ENCODE measurements around the gene WWTR1.

Gene WWTR1

GRCh38 chr3:149589332-149589731 is 68.5 kb downstream of the WWTR1 start:
- no peak for DNase-seq

GRCh38 chr3:149588909-149589308 is 68.9 kb downstream of the WWTR1 start:
- DNase-seq = no peak

GRCh38 chr3:149587383-149587782 is 70.4 kb downstream of the WWTR1 start:
- DNase-seq = no peak

GRCh38 chr3:149586871-149587270 is 71.0 kb downstream of the WWTR1 start:
- DNase-seq = no peak

GRCh38 chr3:149585401-149585726 is 72.5 kb downstream of the WWTR1 start:
- no peak for DNase-seq

DNA sequence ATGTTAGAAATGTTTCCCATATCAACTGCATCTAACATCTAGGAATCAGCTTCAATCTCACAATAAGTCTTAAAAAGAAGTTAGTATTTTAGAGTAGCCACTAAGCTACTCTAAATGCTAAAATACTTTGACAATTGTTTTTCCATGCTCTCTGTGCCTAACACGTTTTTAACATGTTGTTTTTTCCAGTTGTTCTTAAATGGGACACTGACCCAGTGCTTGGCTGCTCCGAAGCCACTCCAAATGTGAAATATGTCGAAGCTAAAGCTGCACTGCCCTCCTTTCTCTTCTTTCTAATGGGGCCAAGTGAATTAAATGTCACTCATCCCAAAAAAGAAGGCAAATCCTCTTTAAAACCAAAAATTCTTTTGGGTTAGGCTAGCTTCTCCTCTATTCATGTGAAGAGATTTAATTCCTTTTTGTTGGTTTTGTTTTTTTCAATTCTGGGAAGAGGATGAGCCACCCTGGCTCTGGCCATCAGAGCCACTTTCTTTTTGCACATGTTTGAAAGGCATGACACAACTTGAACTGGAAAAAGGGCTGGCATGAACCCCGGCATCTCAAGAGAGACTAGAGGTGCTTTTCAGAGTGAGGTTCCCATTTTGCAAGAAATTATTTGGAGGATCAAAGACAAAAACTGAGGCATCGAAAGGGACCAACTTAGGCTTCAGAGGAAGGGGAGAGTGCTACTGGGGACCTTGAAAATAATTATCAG is 73.7 kb downstream of the WWTR1 start:
- no peak for DNase-seq

DNA sequence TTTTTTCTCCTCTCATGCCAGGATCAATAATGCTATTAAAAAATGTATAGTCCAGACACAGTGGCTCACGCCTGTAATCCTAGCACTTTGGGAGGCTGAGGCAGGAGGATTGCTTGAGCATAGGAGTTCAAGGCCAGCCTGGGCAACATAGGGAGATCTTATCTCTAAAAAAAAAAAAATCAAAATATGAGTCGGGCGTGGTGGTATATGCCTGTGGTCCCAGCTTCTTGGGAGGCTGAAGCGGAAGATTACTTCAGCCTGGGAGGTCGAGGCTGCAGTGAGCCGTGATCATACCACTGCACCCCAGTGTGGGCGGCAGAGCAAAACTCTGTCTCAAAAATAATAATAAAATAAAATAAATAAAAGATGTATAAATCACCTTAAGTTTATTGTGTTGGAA is 75.4 kb downstream of the WWTR1 start:
- no peak for DNase-seq

GRCh38 chr3:149581681-149582370 is 76.0 kb downstream of the WWTR1 start:
- DNase-seq = peak in 1 of 2 experiments; percentile 26

DNA sequence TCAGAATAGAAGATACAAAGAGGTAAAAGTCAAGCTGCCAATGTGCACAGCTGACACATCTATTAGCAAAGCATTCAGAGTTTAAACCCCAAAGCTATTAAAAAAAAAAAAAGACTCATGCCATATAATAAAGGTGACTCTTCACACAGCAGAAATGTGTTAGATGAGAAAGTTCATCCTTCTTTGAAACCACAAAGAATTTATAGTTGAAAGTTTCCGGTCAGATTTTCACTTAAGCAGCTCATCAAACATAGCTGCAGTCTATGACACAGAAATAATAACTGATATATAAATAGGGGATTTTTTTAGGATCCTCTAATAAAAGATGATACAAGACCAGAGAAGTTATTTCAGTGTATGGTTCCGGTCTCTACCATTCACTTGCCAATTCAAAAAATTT is 76.6 kb downstream of the WWTR1 start:
- DNase-seq = no peak

GRCh38 chr3:149579838-149580542 is 77.8 kb downstream of the WWTR1 start:
- DNase-seq = peak; percentile 31 to 38

DNA sequence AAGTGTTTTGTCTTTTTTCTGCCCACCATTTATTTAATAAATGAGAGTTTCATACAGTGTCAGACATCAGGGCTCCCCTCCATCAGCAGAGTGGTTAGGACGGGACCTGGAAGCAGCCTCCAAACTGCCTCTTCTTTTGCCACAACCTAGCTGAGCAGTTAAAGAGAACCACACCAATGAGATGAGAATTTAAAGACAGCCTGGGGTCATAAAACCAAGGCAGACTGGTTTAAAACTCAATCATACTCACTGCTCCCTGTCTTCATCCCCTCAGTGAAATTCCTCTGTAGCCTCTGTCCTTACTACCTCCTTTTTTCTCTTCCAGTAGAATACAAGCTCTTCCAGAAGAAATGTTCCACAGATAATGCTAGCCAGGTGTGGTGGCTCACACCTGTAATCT is 78.7 kb downstream of the WWTR1 start:
- no peak for DNase-seq

DNA sequence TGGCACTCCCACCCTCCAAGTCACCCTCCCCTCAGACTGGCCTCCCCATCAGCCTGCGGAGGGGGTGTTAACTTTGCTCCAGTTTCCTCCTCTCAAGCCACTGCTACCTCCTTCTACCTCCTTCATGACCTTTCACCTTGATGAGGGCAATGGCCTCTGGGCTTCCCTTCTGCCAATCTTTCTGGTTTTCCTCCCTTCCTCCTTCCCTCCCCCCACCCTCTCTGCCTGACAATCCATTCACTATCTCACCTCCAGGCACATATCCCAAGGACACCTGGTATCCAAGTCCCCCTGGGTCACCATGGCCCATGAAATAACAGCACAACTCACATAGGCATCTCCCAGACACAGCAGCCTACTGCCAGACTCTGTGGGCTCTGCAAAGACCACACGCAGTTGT is 80.0 kb downstream of the WWTR1 start:
- no peak for DNase-seq

DNA sequence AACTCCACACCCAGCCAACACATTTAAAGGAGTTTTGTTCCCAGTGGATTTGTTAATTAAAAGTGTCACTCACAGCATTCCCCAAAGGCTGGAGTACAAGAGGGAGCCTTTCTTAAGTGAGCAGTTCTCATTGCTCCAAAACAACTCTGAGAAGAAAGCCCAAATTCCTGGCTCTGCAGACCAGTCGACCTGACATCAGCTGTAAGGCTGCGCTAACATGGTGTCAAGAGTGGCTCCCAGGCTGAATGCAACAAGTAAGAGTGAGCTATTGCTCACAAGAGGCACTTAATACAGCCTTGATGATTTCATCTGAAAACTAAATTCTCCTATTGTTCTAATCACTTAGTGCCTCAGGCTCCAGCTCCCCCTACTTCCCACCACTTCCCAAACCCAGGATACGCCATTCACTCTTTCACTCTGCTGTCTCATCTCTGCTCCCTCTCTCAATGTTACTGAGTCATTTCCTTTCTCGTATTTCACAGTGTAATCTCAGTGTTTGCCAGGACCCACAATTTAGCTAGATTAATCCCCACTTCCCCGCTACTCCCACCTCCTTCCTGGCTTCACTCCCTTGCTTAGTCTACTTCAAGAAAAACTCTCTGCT is 81.8 kb downstream of the WWTR1 start:
- peak in 1 of 2 experiments; percentile 22 for DNase-seq

DNA sequence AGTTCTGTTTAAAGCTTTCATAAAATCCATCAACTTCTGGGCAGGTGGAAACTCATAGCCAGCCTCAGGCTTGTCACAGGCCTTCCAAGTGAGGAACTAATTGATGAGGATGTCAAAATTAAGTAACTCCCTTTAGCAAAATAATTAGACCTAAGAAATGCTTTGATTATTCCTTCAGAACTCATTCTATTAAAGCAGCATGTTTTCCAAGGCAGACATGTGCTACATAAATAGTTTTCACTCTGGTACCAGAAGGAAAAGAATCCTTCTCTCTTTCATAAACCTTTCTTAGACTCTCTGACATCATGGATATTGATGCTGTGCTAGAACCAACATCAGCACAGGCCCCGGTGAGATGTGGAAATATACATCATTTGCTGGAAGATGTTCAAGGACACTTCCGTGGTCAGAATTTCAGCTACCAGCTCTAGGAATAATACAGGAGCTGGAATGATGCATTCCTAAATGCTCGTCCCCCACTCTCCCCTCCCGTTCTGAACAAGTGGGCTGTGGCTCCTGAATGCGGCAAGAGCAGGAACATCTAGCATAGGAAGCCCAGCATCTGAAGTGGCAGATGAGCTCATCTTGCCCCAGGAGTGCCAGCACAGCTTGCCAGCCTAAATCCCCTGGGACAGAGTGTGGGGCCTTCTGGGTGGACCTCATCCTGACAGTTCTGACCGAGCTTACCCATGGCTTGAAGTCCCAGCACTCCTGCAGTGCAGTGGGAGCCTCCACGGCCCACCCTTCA is 82.4 kb downstream of the WWTR1 start:
- DNase-seq = no peak

DNA sequence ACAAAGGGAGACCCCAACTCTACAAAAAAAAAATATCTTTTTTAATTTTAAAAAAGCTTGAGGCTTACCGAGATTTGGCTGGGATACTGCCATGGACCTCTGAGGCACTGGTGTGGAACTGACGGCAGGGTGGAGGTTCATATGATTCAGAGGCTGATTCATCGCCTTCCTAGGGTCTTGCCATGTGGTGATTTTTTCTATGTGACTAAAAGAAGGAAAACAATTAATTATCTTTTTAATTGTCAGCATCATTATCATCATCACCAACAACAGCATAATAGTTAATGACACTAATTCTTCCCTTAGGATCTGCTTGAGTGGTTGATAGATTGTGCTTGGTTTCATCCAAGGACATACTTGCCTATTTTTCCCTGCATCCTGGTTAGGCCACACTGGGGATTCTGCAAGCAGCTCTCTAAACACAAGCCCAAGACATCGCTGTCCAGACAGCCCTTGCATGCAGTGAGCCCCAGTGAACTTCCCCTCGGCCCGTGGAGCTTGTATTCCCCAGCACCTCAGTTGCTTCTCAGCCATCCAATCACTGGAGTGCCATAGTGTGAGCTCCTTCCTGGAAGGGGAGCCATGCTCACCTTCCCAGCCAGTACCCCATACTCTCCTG is 84.9 kb downstream of the WWTR1 start:
- DNase-seq = no peak

DNA sequence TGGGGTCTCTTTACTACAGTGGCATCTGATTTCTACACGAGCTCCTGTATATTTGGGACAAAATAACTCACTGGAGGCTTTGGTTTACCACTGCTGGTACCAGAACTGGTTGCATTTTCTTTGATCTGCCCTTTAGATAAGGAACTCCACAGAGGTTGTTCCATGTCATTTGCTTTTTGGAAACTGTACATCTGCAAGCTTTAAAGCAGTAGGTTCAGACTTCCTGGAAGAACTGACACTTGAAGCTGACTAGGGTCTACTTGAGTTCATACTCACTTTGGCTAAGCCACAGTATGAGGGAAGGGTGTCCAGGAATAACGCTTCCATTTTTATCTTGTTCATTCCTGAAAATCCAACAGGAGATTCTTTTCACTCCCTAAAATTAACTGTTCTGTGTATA is 86.4 kb downstream of the WWTR1 start:
- DNase-seq = no peak

DNA sequence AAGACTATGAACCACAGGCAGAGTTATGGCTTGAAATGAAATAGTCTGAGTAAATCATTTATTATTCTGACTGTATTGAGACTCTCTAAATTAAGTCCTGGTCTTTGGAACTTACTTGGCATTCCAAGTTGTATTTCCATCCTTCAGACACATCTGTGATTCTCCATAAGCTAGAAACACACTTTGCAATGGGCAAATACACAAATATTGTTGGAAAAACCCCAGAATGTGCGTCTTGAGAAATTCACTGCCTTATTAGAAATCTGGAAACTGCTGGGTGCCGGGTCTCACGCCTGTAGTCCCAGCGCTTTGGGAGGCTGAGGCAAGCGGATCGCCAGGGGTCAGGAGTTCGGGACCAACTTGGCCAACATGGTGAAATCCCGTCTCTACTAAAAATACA is 87.8 kb downstream of the WWTR1 start:
- no peak for DNase-seq

DNA sequence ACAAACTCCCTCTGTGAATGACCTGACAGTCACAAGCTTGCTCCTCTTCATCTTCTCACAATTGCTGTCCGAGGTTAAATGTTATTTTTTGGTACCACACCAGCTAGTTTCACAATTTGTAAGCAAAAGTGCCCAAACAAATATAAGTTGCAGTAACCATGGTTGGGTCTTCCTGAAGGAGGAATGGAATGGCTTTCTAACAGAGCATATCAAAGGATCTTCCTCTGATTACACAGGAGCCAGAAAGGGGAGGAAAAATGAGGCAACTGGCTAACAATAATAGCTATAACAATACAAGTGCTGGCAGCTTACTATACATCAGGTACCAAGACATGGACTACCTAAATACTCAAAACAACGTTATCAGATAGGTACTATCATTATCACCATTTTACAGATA is 90.4 kb downstream of the WWTR1 start:
- DNase-seq = no peak

DNA sequence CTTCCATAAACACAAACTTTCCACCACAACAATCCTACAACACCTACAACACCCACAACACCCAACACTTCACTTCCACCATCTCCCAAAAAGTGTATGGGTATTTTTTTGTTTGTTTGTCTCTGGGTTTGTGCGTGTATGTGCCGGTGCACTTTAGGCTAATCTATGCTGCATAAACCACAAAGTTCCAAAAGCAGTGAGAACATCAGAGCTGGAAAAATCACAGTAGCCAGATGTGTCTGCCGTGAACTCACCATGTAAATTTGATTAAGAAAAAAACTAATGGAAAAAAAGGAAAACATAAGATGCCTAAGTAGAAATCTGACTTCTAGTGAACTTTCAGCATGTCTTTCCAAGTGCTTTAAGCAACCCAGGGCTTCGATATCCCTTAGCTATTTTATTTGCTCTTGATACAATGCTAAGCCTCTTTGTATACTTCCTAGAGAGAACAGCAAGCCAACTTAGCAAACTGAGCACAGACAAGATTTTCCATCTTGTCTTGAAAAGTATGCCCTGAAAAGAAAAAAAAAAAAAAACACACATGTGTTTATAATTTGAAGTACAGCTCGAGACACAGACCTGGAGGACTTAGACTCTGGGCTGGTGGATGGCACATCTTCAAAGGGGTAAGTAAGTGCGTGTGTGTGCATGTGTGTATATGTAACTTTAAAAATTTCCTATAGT is 91.4 kb downstream of the WWTR1 start:
- no peak for DNase-seq

DNA sequence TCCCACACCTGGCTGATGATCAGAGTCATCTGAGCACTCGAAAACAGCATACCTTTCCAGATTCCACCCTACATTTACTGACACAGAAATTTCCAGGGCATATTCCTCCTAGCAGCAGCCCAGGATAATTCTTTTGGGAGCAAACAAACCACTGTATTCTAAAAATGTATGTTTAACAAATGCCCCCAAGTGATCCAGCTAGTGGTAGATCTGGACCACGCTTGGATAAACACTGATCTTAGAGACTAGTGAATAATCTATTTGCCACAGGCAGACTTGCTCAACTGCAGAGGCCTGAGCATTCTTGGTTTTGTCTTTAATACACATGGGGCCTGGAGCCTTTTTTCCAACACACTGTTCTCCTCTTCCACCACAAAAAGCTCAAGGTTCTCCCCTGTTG is 93.7 kb downstream of the WWTR1 start:
- no peak for DNase-seq

GRCh38 chr3:149563114-149563513 is 94.7 kb downstream of the WWTR1 start:
- DNase-seq = no peak

DNA sequence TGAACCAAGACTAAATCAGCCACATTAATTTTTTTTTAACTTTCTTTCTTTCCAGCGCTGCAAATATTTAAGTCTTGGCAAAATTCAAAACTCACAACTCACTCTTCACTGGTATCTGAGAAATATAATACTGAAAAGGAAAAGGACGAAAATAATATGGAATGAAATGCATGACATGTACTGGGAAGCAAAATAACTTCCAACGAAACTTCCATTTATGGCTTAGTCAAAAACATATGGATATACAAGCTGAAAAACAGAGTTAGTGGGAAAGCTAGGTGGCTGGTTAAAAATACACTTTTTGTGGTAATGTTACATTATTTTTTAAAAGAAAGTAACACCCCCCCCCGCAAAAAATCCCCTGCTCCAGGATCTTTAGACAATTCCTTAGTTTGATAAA is 97.2 kb downstream of the WWTR1 start:
- DNase-seq = no peak

Data from activated T-cell treated with anti-CD3 and anti-CD28 coated beads, Interleukin-2, amount 50 U/mL, for 48 hours (primary cell).